PC-9 (cell line): ENCODE data around the gene ZNF174. TPM values are rescaled to one million over a fixed set of nuclear protein-coding genes. Genes with fewer than 3 reads are reported as not detected.

Source experiments
- Bru-seq: library from RNA; stranded (reverse); fragments of 400-500 nt; gene quantifications from one replicate; lab custom pipeline; 2021; lab: Mats Ljungman, UMichigan
- BruChase-seq, 2 experiments: library from RNA; stranded (reverse); fragments of 400-500 nt; gene quantifications; one replicate each; lab custom pipeline; 2021; lab: Mats Ljungman, UMichigan
- BruUV-seq: library from RNA; stranded (reverse); fragments of 400-500 nt; replicated peaks from 2 replicates; lab custom pipeline; 2021; lab: Mats Ljungman, UMichigan
- CTCF ChIA-PET: fragments of 300-600 bp; sonication (Branson Sonifier 250); formaldehyde crosslinking; loops from one replicate; lab custom pipeline; 2022; ENCODE audit warnings: antibody characterized with exemption; lab: Charles Lee
- POLR2A ChIA-PET: fragments of 300-600 bp; sonication (Branson Sonifier 250); formaldehyde crosslinking; loops from one replicate; lab custom pipeline; 2022; ENCODE audit warnings: antibody characterized with exemption; ENCODE audit not compliant: unreplicated experiment; lab: Charles Lee
- DNase-seq, 2 experiments: peaks; one replicate each; pipeline versions ENCODE4 v3.0.0 to v3.0.0-alpha.2; 2015 to 2022; ENCODE audit warnings: mixed read lengths in 1 of 2
- H2AFZ ChIP-seq: fragments of 200-600 bp; sonication (generic); 2 replicates; pipeline ENCODE4 v1.8.1; 2017; ENCODE audit warnings: antibody characterized with exemption
- H3F3A ChIP-seq: fragments of 200-600 bp; sonication (generic); 2 replicates; pipeline ENCODE4 v1.8.1; 2017; ENCODE audit warnings: antibody characterized with exemption, mild to moderate bottlenecking, low read depth; ENCODE audit not compliant: insufficient read depth
- H3K27ac ChIP-seq: fragments of 200-600 bp; sonication (generic); 2 replicates; pipeline ENCODE4 v1.6.1; 2016; ENCODE audit warnings: mixed run types
- H3K27me3 ChIP-seq: fragments of 200-600 bp; sonication (generic); 2 replicates; pipeline ENCODE4 v1.6.1; 2016; ENCODE audit warnings: low read depth, mixed run types; ENCODE audit not compliant: insufficient read depth
- H3K36me3 ChIP-seq: fragments of 200-600 bp; sonication (generic); 2 replicates; pipeline ENCODE4 v1.6.1; 2016; ENCODE audit warnings: low read depth, mixed run types
- H3K4me1 ChIP-seq: fragments of 200-600 bp; sonication (generic); replicated peaks from 2 replicates; pipeline ENCODE4 v1.6.1; 2016; ENCODE audit warnings: mixed run types; ENCODE audit not compliant: insufficient read depth
- H3K4me2 ChIP-seq: fragments of 200-600 bp; sonication (generic); 2 replicates; pipeline ENCODE4 v1.6.1; 2017; ENCODE audit warnings: mixed run types
- H3K4me3 ChIP-seq: fragments of 200-600 bp; sonication (generic); 2 replicates; pipeline ENCODE4 v1.6.1; 2016; ENCODE audit warnings: mixed run types
- H3K79me2 ChIP-seq: fragments of 200-600 bp; sonication (generic); 2 replicates; pipeline ENCODE4 v1.6.1; 2017; ENCODE audit warnings: low read depth, mixed run types
- H3K9me2 ChIP-seq: fragments of 200-600 bp; sonication (generic); 2 replicates; pipeline ENCODE4 v1.8.1; 2017; ENCODE audit warnings: mild to moderate bottlenecking; ENCODE audit not compliant: insufficient read depth
- H3K9me3 ChIP-seq: fragments of 200-600 bp; sonication (generic); 2 replicates; pipeline ENCODE4 v1.8.1; 2016; ENCODE audit warnings: low read depth; ENCODE audit not compliant: insufficient read depth
- H4K20me1 ChIP-seq: fragments of 200-600 bp; sonication (generic); 2 replicates; pipeline ENCODE4 v1.8.1; 2017; ENCODE audit not compliant: insufficient read depth
- CTCF ChIP-seq: fragments of 200-600 bp; sonication (generic); conservative IDR thresholded peaks from 2 replicates; pipeline ENCODE4 v1.6.1; 2017; ENCODE audit warnings: mixed run types, antibody characterized with exemption, mild to moderate bottlenecking, moderate library complexity
- EZH2 ChIP-seq: fragments of 200-600 bp; sonication (generic); IDR thresholded peaks from 2 replicates; pipeline ENCODE4 v1.8.0; 2017; ENCODE audit warnings: antibody characterized with exemption, low read depth
- intact Hi-C: fragments of 100-400 bp; cut with micrococcal nuclease; formaldehyde crosslinking; loops from one replicate; pipeline ENCODE4 v1.10.0; 2022; ENCODE audit not compliant: unreplicated experiment
- long read RNA-seq: library from polyadenylated mRNA; stranded (forward); transcript quantifications from one replicate; pipeline ENCODE4 v2.0.0, GENCODE V29; 2022
- total RNA-seq: library from RNA; stranded (reverse); gene quantifications from 2 replicates; pipeline ENCODE4 v1.2.3, GENCODE V29; 2021

ZNF174 gene
- total RNA-seq (12.1 and 13.2 TPM in 2 replicates), Bru-seq, nascent RNA (percentile 58 among the genes with signal in this experiment), BruChase-seq, experiment 1, labeled RNA remaining after a 2-hour chase (percentile 73 among the genes with signal in this experiment), BruChase-seq, experiment 2, labeled RNA remaining after a 6-hour chase (percentile 63 among the genes with signal in this experiment)
- long read RNA-seq, transcript ZNF174-201 (3 exons, 2,260 nt): major isoform, 12 of 18 reads
- long read RNA-seq, partial matches to known transcripts: 0 of 18 reads
- long read RNA-seq, other reads (novel, unspliced or antisense): 3 of 18 reads

- TF ChIP-seq CTCF (no peak), EZH2 (no peak)
- ChIA-PET CTCF (interaction anchor here (0.7 kb wide), 1 partner anchor 209 kb away, joined by 3 read pairs; no protein-coding TSS in a partner anchor), POLR2A (interaction anchor here (0.5 to 0.6 kb wide), 4 partner anchors 10 to 381 kb away, joined by 3 to 6 read pairs (median 4); partner anchors contain the start of gene TNFRSF12A)
- Histone ChIP-seq H2AFZ (peak within 1 kb of the TSS; percentile 96), H3K9me2 (no peaks in the 10 kb centered on the region), H3K79me2 (peaks cover 23% of the 10 kb centered on the region), H3K27me3 (no peaks in the 10 kb centered on the region), H3F3A (peaks cover 11% of the 10 kb centered on the region; the same call in 1 of the 2 replicates), H3K36me3 (peaks cover 35% of the 10 kb centered on the region), H3K4me2 (peak within 1 kb of the TSS; percentile 92), H3K4me3 (peak within 1 kb of the TSS; percentile 74), H3K9me3 (peaks cover 16% of the 10 kb centered on the region), H4K20me1 (no peaks in the 10 kb centered on the region), H3K4me1 (peaks cover 12% of the 10 kb centered on the region; the same call in 1 of the 2 replicates), H3K27ac (peak within 1 kb of the TSS; percentile 40; the same call in 1 of the 2 replicates)
- intact Hi-C loops: loop anchor here (2.0 to 5.0 kb wide), 5 partner anchors 56 to 250 kb away; partner anchors contain the start of genes CLUAP1, TIGD7, ZNF263 and ZNF75A
- TSS peak; percentile 68 for BruUV-seq
- peak; percentile 98 to 100 for DNase-seq
Observed at GRCh38 chr16:3400779-3401688, at the start of gene ZNF174, which contains the start of gene ZSCAN32. Gene ZNF174, plus strand, starts transcription at chr16:3401215. Its CDS starts 790 bp downstream, at chr16:3402005. Gene ZSCAN32, minus strand, starts transcription at chr16:3401004. Its CDS starts 3,447 bp downstream, at chr16:3397557.

GRCh38 chr16:3355589-3355988, 45.4 kb upstream of the ZNF174 start, which contains the start of gene OR2C1:
Gene OR2C1, plus strand, starts transcription at chr16:3355889. Its CDS starts 52 bp downstream, at chr16:3355941.
- Histone ChIP-seq H3K27me3 (peaks cover 82% of the 10 kb centered on the region), H3K9me2 (no peaks in the 10 kb centered on the region; the same call in 1 of the 2 replicates), H3K79me2 (no peaks in the 10 kb centered on the region), H3F3A (no peaks in the 10 kb centered on the region), H3K27ac (no peak within 1 kb of the TSS), H3K4me2 (no peak within 1 kb of the TSS), H3K36me3 (no peaks in the 10 kb centered on the region), H3K9me3 (no peaks in the 10 kb centered on the region), H2AFZ (no peak within 1 kb of the TSS), H3K4me3 (no peak within 1 kb of the TSS), H4K20me1 (no peaks in the 10 kb centered on the region), H3K4me1 (no peaks in the 10 kb centered on the region)
- ChIA-PET POLR2A (no interaction called here), CTCF (no interaction called here)
- TF ChIP-seq CTCF: no peak
- no peak for TF ChIP-seq EZH2
- no TSS peak for BruUV-seq
- DNase-seq: no peak
- intact Hi-C loops: no loop called here

GRCh38 chr16:3356118-3356517, 44.9 kb upstream of the ZNF174 start:
- Histone ChIP-seq H3K4me1 (no peaks in the 10 kb centered on the region), H3K9me3 (no peaks in the 10 kb centered on the region), H3K4me2 (no peak overlapping the region), H3K27ac (no peak overlapping the region), H2AFZ (no peak overlapping the region), H3K36me3 (no peaks in the 10 kb centered on the region), H4K20me1 (no peaks in the 10 kb centered on the region), H3K9me2 (no peaks in the 10 kb centered on the region; the same call in 1 of the 2 replicates), H3K27me3 (peaks cover 84% of the 10 kb centered on the region), H3F3A (no peaks in the 10 kb centered on the region), H3K79me2 (no peaks in the 10 kb centered on the region), H3K4me3 (no peak overlapping the region)
- BruUV-seq: no TSS peak
- ChIA-PET POLR2A (no interaction called here), CTCF (no interaction called here)
- intact Hi-C loops: no loop called here
- TF ChIP-seq EZH2 (no peak), CTCF (no peak)
- no peak for DNase-seq
